Brain microvascular endothelial cell (primary cell): ENCODE data around the gene PPM1B.

Experiments used
- DNase-seq: peaks from one replicate; pipeline ENCODE4 v3.0.0-alpha.2; 2020
- H3K27ac ChIP-seq: fragments of 250-450 bp; sonication (Bioruptor Pico); 2 replicates; pipeline ENCODE4 v1.5.1; 2020; ENCODE audit warnings: mild to moderate bottlenecking, moderate library complexity
- H3K27me3 ChIP-seq: fragments of 250-450 bp; sonication (Bioruptor Pico); replicated peaks from 2 replicates; pipeline ENCODE4 v1.5.1; 2020; ENCODE audit warnings: mild to moderate bottlenecking
- H3K36me3 ChIP-seq: fragments of 250-450 bp; sonication (Bioruptor Pico); replicated peaks from 2 replicates; pipeline ENCODE4 v1.5.1; 2020; ENCODE audit warnings: mild to moderate bottlenecking
- H3K4me3 ChIP-seq: 2 replicates; pipeline ENCODE4 v1.5.1; 2011; ENCODE audit warnings: low read depth, mild to moderate bottlenecking, control low read depth, low read length, moderate library complexity
- in situ Hi-C: cut with HindIII; loops from 2 replicates; pipeline ENCODE4 v1.10.0; 2017; ENCODE audit warnings: low sequenced_read_pairs, low pct_ligation_motif_present
- TF ChIP-seq, protein P1 (sequence below): IDR thresholded peaks from 2 replicates; pipeline ENCODE4 v1.5.1; 2011; ENCODE audit warnings: low read depth, mild to moderate bottlenecking, moderate library complexity, low read length, control low read depth, inconsistent platforms; ENCODE audit errors: missing control alignments

Gene PPM1B

GRCh38 chr2:44184106-44184505 is 15.4 kb downstream of the PPM1B start:
- TF ChIP-seq, protein P1, sequence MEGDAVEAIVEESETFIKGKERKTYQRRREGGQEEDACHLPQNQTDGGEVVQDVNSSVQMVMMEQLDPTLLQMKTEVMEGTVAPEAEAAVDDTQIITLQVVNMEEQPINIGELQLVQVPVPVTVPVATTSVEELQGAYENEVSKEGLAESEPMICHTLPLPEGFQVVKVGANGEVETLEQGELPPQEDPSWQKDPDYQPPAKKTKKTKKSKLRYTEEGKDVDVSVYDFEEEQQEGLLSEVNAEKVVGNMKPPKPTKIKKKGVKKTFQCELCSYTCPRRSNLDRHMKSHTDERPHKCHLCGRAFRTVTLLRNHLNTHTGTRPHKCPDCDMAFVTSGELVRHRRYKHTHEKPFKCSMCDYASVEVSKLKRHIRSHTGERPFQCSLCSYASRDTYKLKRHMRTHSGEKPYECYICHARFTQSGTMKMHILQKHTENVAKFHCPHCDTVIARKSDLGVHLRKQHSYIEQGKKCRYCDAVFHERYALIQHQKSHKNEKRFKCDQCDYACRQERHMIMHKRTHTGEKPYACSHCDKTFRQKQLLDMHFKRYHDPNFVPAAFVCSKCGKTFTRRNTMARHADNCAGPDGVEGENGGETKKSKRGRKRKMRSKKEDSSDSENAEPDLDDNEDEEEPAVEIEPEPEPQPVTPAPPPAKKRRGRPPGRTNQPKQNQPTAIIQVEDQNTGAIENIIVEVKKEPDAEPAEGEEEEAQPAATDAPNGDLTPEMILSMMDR, result no peak
- in situ Hi-C loops, result no loop called here
- Histone ChIP-seq H3K36me3 (no peaks in the 10 kb centered on the region), H3K4me3 (no peak overlapping the region), H3K27ac (no peak overlapping the region), H3K27me3 (no peaks in the 10 kb centered on the region)
- DNase-seq, result no peak

- Histone ChIP-seq H3K27ac (no peak overlapping the region), H3K4me3 (no peak overlapping the region), H3K36me3 (no peaks in the 10 kb centered on the region), H3K27me3 (no peaks in the 10 kb centered on the region)
- no peak for DNase-seq
- in situ Hi-C loops, result no loop called here
- TF ChIP-seq, protein P1, result no peak
Measured at GRCh38 chr2:44186810-44187209, 18.1 kb downstream of the PPM1B start.

DNA sequence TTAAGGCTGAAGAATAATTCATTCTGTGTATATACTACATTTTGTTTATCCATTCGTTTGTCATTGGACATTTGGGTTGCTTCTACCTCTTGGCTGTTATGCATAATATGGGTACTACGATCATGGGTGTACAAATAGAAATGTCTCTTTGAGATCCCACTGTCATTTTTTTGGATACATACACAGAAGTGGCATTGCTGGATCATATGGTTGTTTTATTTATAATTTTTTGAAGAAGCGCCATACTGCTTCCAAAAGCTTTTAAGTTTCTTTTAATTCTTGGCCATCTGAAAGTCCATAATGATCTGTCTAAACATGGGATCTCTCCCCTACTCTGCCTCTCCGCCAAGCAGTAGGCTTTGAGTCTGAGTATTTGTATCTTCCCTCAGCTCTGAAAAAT is 18.6 kb downstream of the PPM1B start:
- Histone ChIP-seq H3K27ac (no peak overlapping the region), H3K4me3 (no peak overlapping the region), H3K36me3 (no peaks in the 10 kb centered on the region), H3K27me3 (no peaks in the 10 kb centered on the region)
- in situ Hi-C loops, result no loop called here
- no peak for DNase-seq
- TF ChIP-seq, protein P1, result no peak

DNA sequence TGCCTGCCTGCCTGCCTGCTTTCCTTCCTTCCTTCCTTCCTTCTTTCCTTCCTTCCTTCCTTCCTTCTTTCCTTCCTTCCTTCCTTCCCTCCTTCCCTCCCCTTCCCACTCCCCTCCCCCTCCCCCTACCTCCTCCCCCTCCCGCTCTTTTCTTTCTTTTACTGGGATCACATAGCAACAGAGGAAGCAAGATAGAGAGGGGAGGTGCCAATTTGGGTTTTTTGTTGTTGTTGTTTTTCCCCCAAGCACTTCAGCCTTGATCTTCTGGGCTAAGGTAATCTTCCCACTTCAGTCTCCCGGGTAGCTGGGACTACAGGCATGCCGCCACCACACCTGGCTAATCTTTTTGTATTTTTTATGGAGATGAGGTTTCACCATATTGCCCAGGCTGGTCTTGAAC is 20.0 kb downstream of the PPM1B start:
- TF ChIP-seq, protein P1, result no peak
- H3K27ac ChIP-seq, result no peak overlapping the region
- in situ Hi-C loops, result no loop called here

DNA sequence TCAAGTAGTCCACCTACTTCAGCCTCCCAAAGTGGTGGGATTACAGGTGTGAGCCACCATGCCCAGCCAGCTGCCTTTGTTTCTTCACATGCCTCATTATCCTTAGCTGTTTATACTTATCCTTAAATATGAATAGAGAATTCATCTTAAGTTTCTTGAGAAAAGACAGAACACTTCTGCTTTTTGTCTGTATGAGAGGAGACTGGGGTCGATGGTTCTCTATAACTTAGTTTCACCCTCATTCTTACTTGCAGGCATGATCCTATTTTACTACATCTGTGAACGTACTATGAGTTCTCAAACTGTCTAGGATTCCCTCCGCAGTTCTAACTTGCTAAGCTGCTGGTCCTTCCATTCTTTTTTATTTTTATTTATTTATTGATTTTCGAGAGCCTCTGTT is 20.4 kb downstream of the PPM1B start:
- in situ Hi-C loops, result no loop called here
- no peak for DNase-seq
- no peaks in the 10 kb centered on the region for H3K36me3 ChIP-seq
- no peak overlapping the region for H3K27ac ChIP-seq
- TF ChIP-seq, protein P1, result no peak
- no peaks in the 10 kb centered on the region for H3K27me3 ChIP-seq
- no peak overlapping the region for H3K4me3 ChIP-seq

More for the DNA sequence above, 20.0 kb downstream of the PPM1B start:
- no peaks in the 10 kb centered on the region for H3K27me3 ChIP-seq
- H3K36me3 ChIP-seq, result no peaks in the 10 kb centered on the region
- H3K4me3 ChIP-seq, result no peak overlapping the region
- DNase-seq, result no peak

DNA sequence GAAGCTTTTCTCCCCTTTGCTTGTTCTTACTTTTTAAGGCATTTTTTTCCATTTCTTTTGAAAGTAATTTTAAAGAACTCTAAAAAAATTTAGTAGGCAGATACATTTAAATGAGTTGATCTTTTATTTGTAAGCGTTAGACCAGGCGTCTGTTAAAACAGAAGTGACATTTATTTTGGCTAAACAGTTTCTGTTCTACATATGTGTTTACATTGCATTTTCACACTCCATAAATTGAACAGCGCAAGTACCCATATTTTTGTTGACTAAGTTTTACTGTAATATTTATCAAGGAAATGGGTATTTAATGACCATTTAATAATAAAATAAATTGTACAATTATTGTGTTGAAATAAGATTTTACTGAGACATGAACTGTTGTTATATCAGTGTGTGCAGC is 21.9 kb downstream of the PPM1B start:
- in situ Hi-C loops, result no loop called here
- Histone ChIP-seq H3K36me3 (no peaks in the 10 kb centered on the region), H3K27ac (no peak overlapping the region), H3K27me3 (no peaks in the 10 kb centered on the region), H3K4me3 (no peak overlapping the region)
- TF ChIP-seq, protein P1, result no peak
- DNase-seq, result no peak
